ENCODE measurements around the gene KRT16.

GRCh38 chr17:41648411-41649195 is 36.0 kb upstream of the KRT16 start:
- no peak for TF ChIP-seq MXI1 (IDR thresholded peaks at IDR 0.05; ENCODE audit: low read depth, low read length)
- TF ChIP-seq POLR2AphosphoS2 (IDR thresholded peaks at IDR 0.05; ENCODE audit: low read depth, low read length): no peak
